Aorta (tissue), 5 donors: Measurements from ENCODE around the gene WNT10A. TPM values are rescaled to one million over a fixed set of nuclear protein-coding genes. Genes with fewer than 3 reads are reported as not detected.

Experiments
- ATAC-seq: fragments of 200-7000 bp; cut with Tn5 transposase; one replicate; pipeline ENCODE4 v1.9.1; 2022; ENCODE audit warnings: moderate library complexity; ENCODE audit not compliant: low FRiP score
- DNase-seq, 2 donors: peaks; one replicate each; pipeline ENCODE4 v3.0.0-alpha.2; 2020
- H3K27ac ChIP-seq, 2 donors: one replicate each; pipeline ENCODE4 v1.5.1; 2013; ENCODE audit warnings: low read length in 2 of 2, mild to moderate bottlenecking in 2 of 2, moderate library complexity in 2 of 2, control low read depth in 1 of 2, inconsistent platforms in 1 of 2, low read depth in 1 of 2
- H3K27me3 ChIP-seq, 2 donors: one replicate each; pipeline ENCODE4 v1.6.1; 2013; ENCODE audit warnings: control low read depth in 1 of 2, low read length in 1 of 2, mild to moderate bottlenecking in 1 of 2, moderate library complexity in 1 of 2; ENCODE audit not compliant: insufficient read depth in 2 of 2, control insufficient read depth in 1 of 2
- H3K36me3 ChIP-seq, 2 donors: one replicate each; pipeline ENCODE4 v1.6.1; 2013; ENCODE audit warnings: control low read depth in 1 of 2, low read length in 1 of 2, mild to moderate bottlenecking in 1 of 2; ENCODE audit not compliant: insufficient read depth in 2 of 2, control insufficient read depth in 1 of 2
- H3K4me1 ChIP-seq, 2 donors: one replicate each; pipeline ENCODE4 v1.6.1; 2013; ENCODE audit warnings: low read length in 2 of 2, control low read depth in 1 of 2, mild to moderate bottlenecking in 1 of 2, moderate library complexity in 1 of 2; ENCODE audit not compliant: insufficient read depth in 2 of 2, control insufficient read depth in 1 of 2
- H3K4me3 ChIP-seq, 2 donors: one replicate each; pipeline ENCODE4 v1.5.1; 2013; ENCODE audit warnings: low read length in 2 of 2, control low read depth in 1 of 2, mild to moderate bottlenecking in 1 of 2
- H3K9me3 ChIP-seq: one replicate; pipeline ENCODE4 v1.6.1; 2013; ENCODE audit warnings: mild to moderate bottlenecking, low read length; ENCODE audit not compliant: control insufficient read depth
- WGBS, 2 donors: extraction: QIAGEN DNeasy Blood & Tissue Kit; methylation state at CpG; one replicate each; pipeline ENCODE4 v1.1.7; 2013; 5-methylcytosine and 5-hydroxymethylcytosine counted together
- intact Hi-C, 2 donors: fragments of 100-400 bp; cut with DNase I; formaldehyde crosslinking; loops; one replicate each; pipeline versions ENCODE4 v1.14.2 to v1.15.0; 2022
- polyA plus RNA-seq, 2 donors: library from polyadenylated mRNA; stranded (reverse); fragments of 200-250 nt; gene quantifications; one replicate each; pipeline ENCODE4 v1.2.3, GENCODE V29; 2013
- total RNA-seq, 2 donors: library from RNA; stranded (reverse); fragmentation: NEBNext Ultra II Directional; extraction: Animal tissue kit (Norgen Biotek cat#: 25700); gene quantifications; one replicate each; pipeline ENCODE4 v1.2.1, GENCODE V29; 2021
- donor health status: healthy with polysubstance abuse.
- donor health status: Bipolar disorder and iron deficiency.
- donor health status: DM: no; HTN: no; CAD: no.
- donor health status: DM: no; HTN: no; CAD: no.
- donor health status: DM: yes; HTN: yes; CAD: no.

The WNT10A gene
- total and polyA plus RNA-seq, 4 donors, result not detected

- no peaks in the 10 kb centered on the region for H3K9me3 ChIP-seq
- H3K27me3 ChIP-seq, result no peaks in the 10 kb centered on the region
- H3K4me3 ChIP-seq, result no peak overlapping the region
- intact Hi-C loops, result no loop called here
- H3K27ac ChIP-seq, result no peak overlapping the region
- no peaks in the 10 kb centered on the region for H3K4me1 ChIP-seq
- ATAC-seq (no peak), DNase-seq (peak; percentile 7 to 19)
- H3K36me3 ChIP-seq, result no peaks in the 10 kb centered on the region
- WGBS, 2 donors, result 70 to 73% methylated on average over 6 of the region's 6 CpGs
Observed at GRCh38 chr2:218878486-218878885, 2.2 kb upstream of the WNT10A start.

GRCh38 chr2:218878926-218879761 is 1.5 kb upstream of the WNT10A start:
- intact Hi-C loops, result no loop called here
- DNase-seq (peak; percentile 26 to 56), ATAC-seq (no peak)
- WGBS, 2 donors, result 35 to 47% methylated on average over 14 to 16 of the region's 16 CpGs
- Histone ChIP-seq H3K9me3 (no peaks in the 10 kb centered on the region), H3K36me3 (no peaks in the 10 kb centered on the region), H3K27me3 (no peaks in the 10 kb centered on the region), H3K4me3 (no peak overlapping the region), H3K4me1 (no peaks in the 10 kb centered on the region), H3K27ac (no peak overlapping the region)

GRCh38 chr2:218879776-218880101 is 913 bp upstream of the WNT10A start:
- intact Hi-C loops, result no loop called here
- no peak for ATAC-seq
- H3K4me3 ChIP-seq, result no peak overlapping the region
- H3K4me1 ChIP-seq, result no peaks in the 10 kb centered on the region
- no peaks in the 10 kb centered on the region for H3K9me3 ChIP-seq
- no peak overlapping the region for H3K27ac ChIP-seq
- 13 to 14% methylated on average over 11 of the region's 11 CpGs for WGBS, 2 donors
- DNase-seq, result peak; percentile 41 to 69
- no peaks in the 10 kb centered on the region for H3K36me3 ChIP-seq
- H3K27me3 ChIP-seq, result no peaks in the 10 kb centered on the region

GRCh38 chr2:218880859-218881594 is 375 bp downstream of the WNT10A start:
- no peak for ATAC-seq
- intact Hi-C loops, result no loop called here
- Histone ChIP-seq H3K4me3 (no peak overlapping the region), H3K4me1 (no peaks in the 10 kb centered on the region), H3K27ac (no peak overlapping the region), H3K27me3 (no peaks in the 10 kb centered on the region), H3K36me3 (no peaks in the 10 kb centered on the region), H3K9me3 (no peaks in the 10 kb centered on the region)
- peak; percentile 37 to 44 for DNase-seq
- 9 to 16% methylated on average over 14 to 24 of the region's 24 CpGs for WGBS, 2 donors

GRCh38 chr2:218881744-218882460 is 1.2 kb downstream of the WNT10A start:
- intact Hi-C loops, result no loop called here
- no peaks in the 10 kb centered on the region for H3K36me3 ChIP-seq
- no peaks in the 10 kb centered on the region for H3K4me1 ChIP-seq
- 78 to 85% methylated on average over 13 of the region's 13 CpGs for WGBS, 2 donors
- no peak overlapping the region for H3K27ac ChIP-seq
- DNase-seq, result peak; percentile 34 to 73
- ATAC-seq, result no peak
- no peaks in the 10 kb centered on the region for H3K9me3 ChIP-seq
- H3K4me3 ChIP-seq, result no peak overlapping the region
- no peaks in the 10 kb centered on the region for H3K27me3 ChIP-seq

GRCh38 chr2:218882461-218882816 is 1.8 kb downstream of the WNT10A start:
- intact Hi-C loops, result no loop called here
- H3K27ac ChIP-seq, result no peak overlapping the region
- H3K4me1 ChIP-seq, result no peaks in the 10 kb centered on the region
- no peaks in the 10 kb centered on the region for H3K27me3 ChIP-seq
- H3K4me3 ChIP-seq, result no peak overlapping the region
- no peaks in the 10 kb centered on the region for H3K36me3 ChIP-seq
- no peaks in the 10 kb centered on the region for H3K9me3 ChIP-seq
- DNase-seq, result no peak
- WGBS, 2 donors, result 90 to 100% methylated on average over 1 of the region's 1 CpG
- ATAC-seq, result no peak

GRCh38 chr2:218882866-218883366 is 2.3 kb downstream of the WNT10A start:
- intact Hi-C loops, result no loop called here
- 80 to 86% methylated on average over 4 of the region's 4 CpGs for WGBS, 2 donors
- H3K4me1 ChIP-seq, result no peaks in the 10 kb centered on the region
- DNase-seq (peak; percentile 35 to 44), ATAC-seq (no peak)
- no peaks in the 10 kb centered on the region for H3K27me3 ChIP-seq
- H3K36me3 ChIP-seq, result no peaks in the 10 kb centered on the region
- no peak overlapping the region for H3K4me3 ChIP-seq
- no peak overlapping the region for H3K27ac ChIP-seq
- H3K9me3 ChIP-seq, result no peaks in the 10 kb centered on the region

- no peaks in the 10 kb centered on the region for H3K36me3 ChIP-seq
- intact Hi-C loops, result no loop called here
- H3K27me3 ChIP-seq, result no peaks in the 10 kb centered on the region
- H3K4me3 ChIP-seq, result peak overlapping the region; percentile 15 to 43
- no peaks in the 10 kb centered on the region for H3K9me3 ChIP-seq
- peak; percentile 45 to 84 for DNase-seq
- no peaks in the 10 kb centered on the region for H3K4me1 ChIP-seq
- WGBS, 2 donors, result 9 to 14% methylated on average over 45 to 89 of the region's 89 CpGs
- no peak for ATAC-seq
- no peak overlapping the region for H3K27ac ChIP-seq
Observed at GRCh38 chr2:218883491-218884490, 3.1 kb downstream of the WNT10A start.
